ENCODE results near the gene VAMP1. TPM values are rescaled to one million over a fixed set of nuclear protein-coding genes. Genes with fewer than 3 reads are reported as not detected.

The VAMP1 gene, protein sequence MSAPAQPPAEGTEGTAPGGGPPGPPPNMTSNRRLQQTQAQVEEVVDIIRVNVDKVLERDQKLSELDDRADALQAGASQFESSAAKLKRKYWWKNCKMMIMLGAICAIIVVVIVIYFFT
- total RNA-seq (2022; extraction: Qiagen RNA extraction), result 9.8 to 13.4 TPM (median 12.1 TPM) in 5 replicates

DNA sequence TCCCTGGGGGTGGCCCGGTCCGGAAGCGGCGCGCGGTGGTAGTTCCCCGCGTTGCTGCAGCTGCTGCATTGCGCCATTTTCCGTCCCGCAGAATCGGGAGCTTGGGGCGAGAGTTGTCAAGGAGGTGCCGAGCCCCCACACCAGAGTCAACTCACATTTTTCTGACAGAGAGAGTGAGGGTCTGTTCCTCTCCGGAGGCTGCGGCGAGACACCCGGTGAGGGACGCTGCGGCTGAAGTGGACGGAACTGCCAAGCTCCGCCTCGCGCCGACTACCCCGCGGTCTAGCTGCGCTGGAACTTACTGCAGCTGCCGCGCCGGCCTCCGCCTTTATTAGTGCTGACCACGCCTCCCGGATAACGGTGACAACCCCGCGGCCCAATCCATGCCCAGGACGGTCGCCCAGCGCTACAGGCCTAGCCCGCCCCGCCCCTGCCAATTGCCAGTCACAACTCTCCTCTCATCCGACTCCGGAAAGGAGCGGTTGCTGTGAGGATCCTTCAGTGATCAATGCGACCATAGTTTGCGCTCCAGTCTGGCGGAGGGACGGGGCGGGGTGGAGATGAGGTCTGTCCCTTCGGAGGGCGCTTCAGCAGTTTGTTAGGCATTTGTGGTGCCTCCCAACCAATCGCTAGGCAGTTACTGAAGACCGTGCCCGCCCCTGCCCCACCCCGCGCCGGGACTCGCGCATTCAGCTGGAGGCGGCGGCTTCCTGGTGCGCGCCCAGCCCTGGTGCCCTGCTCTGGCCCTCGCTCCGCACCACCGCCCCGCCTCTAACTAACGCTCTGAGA is at the start of gene VAMP1:
Gene VAMP1, minus strand, starts transcription at position 303 of the 789 bp plus-strand sequence. Its CDS starts 146 bp downstream, at position 157.

DNA sequence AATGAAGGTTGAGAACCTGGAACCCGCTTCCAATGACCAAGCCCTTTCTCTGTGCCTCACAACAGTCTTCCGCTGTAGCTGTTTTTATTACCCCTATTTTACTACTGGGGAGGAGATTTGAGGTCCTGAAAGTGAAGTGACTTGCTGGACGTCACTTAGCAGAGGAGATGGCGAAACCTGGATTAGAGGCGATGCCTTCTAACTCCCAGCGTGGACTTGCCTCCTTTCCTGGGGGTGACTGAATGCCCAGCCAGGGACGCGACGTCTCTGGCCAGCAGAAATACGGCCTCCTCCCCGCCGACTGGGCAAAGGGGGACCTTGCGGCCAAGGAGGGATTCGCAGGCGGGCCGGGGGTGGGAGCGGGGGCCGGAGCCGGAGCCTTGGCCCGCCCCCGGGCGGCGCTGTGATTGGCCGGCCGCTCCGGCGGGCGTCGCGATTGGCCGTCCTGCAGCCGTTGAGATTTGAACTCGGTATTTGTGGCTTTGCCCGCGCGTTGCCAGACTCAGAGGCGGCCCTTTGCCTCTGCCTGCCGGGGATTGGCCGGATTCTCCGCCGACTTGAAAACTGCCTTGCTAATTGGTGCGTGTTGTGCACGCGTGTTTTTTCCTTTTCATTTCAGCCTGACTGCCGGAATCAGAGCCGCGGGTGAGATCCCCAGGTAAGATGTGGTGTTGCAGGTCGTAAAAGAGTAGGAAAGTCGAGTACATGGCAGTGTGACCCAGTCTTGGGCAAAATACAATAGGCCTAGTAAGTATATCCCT is 23.2 kb upstream of the VAMP1 start, which contains the start of gene NCAPD2:
Gene NCAPD2, plus strand, starts transcription at position 606 of the 761 bp plus-strand sequence. CDS start 997 bp downstream, outside the sequence.

DNA sequence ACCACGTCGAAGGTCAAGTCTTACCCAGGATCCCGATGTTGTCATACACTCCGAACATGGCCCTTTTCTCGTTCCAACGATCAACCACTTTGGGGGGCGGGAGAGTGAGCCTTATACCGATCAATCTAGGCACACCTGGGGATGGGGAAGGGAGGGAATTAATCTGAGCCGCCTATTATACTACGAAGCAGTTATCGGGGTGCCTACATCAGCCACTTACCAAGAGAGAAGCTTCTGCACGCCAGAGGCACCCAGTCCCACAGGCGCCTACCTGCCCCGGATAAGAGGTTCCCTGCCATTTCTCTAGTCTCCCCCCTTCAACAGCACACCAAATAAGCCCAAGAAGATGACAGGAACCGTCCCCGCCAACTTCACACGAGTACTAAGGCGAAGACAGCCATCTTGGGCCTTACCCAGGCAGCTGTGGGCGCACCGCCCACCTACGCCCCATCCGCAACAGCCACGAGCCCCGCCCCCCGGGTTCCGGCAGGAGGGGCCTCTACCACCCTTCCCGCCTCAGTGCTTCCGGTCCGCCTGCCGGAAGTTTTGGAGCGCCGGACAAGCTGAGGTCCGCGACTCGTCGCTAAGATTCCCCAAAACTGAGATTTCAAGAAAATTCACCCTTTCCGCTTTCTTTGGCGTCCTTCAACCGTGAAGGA is 22.5 kb upstream of the VAMP1 start, which contains the start of gene MRPL51:
Gene MRPL51, minus strand, starts transcription at position 425 of the 659 bp plus-strand sequence. Its CDS starts 126 bp downstream, at position 299.

DNA sequence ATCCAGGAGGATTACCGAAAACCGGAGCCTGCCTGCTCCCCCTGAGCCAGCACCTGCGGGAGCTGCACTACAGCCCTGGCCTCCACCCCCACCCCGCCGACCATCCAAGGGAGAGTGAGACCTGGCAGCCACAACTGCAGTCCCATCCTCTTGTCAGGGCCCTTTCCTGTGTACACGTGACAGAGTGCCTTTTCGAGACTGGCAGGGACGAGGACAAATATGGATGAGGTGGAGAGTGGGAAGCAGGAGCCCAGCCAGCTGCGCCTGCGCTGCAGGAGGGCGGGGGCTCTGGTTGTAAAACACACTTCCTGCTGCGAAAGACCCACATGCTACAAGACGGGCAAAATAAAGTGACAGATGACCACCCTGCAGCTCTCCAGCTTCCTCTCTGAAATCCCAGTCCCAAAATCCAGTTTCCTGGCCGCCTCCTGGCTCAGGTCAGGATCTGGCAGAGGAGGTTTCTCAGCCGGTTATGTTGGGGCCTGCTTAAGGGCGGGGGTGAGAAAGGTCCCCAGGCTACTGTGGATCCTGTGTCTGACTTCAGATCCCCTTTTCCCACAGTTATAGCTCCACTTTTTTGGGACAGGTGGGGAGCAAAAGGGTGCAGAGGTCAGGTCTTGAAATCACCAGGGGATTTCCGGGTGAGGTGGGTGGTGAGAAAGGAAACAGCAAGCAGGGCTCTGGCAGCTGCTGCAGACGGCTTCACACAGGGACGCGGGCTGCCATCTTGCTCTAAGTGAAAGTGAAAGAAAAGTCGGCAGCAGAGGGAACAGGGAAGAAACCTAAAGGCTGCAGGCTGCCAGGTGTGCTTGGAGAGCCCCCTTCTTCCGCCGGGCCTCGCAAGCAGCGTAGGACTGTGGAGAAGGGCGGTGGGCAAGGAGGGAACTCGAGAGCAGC is 18.9 kb downstream of the VAMP1 start, which contains the start of gene TAPBPL:
Gene TAPBPL, plus strand, starts transcription at position 695 of the 897 bp plus-strand sequence. CDS start 207 bp downstream, outside the sequence.

DNA sequence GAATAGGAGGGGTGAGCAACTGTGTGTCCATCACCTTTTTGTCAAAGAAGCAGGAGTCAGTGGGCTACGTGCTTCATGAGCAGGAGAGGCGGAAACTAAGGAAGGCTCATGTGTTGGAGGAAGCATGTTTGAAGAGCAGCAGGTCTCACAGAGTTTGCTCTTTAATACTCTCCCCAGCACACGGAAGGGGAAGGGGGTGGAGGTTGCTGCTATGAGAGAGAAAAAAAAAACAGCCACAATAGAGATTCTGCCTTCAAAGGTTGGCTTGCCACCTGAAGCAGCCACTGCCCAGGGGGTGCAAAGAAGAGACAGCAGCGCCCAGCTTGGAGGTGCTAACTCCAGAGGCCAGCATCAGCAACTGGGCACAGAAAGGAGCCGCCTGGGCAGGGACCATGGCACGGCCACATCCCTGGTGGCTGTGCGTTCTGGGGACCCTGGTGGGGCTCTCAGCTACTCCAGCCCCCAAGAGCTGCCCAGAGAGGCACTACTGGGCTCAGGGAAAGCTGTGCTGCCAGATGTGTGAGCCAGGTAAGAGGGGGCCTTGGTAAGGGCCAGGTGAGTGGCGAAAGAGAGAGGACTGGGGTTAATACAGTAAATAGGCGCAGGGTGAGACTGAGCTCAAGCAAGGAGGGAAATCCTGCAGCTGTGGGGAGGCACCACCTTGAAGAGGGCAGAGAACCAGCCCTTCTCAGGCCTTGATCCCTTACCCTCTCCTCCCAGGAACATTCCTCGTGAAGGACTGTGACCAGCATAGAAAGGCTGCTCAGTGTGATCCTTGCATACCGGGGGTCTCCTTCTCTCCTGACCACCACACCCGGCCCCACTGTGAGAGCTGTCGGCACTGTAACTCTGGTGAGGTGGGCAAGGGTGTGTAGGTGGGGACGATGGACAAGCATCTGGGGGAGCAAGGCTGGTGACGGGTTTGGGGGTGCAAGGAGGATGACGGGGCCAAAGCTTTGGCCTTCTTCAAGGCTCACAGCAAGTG is 25.5 kb downstream of the VAMP1 start, which contains the start of gene CD27:
Gene CD27, plus strand, starts transcription at position 252 of the 985 bp plus-strand sequence. Its CDS starts 141 bp downstream, at position 393.

Other genes with a start within 250 kb of the VAMP1 start
- 0.23 to 0.95 TPM (median 0.29 TPM) in 5 replicates for gene PLEKHG6, start 160.0 kb downstream of the VAMP1 start, total RNA-seq (2022; extraction: Qiagen RNA extraction)
- gene TNFRSF1A, start 128.6 kb downstream of the VAMP1 start, total RNA-seq (2022; extraction: Qiagen RNA extraction), result 409 to 630 TPM (median 493 TPM) in 5 replicates
- gene SCNN1A, start 95.1 kb downstream of the VAMP1 start, total RNA-seq (2022; extraction: Qiagen RNA extraction), result 19.9 to 30.2 TPM (median 26.5 TPM) in 5 replicates
- gene LTBR, start 86.5 kb downstream of the VAMP1 start, total RNA-seq (2022; extraction: Qiagen RNA extraction), result 199 to 249 TPM (median 243 TPM) in 5 replicates
- gene CD27, start 25.7 kb downstream of the VAMP1 start, total RNA-seq (2022; extraction: Qiagen RNA extraction), result not detected in 5 replicates
- gene TAPBPL, start 18.6 kb downstream of the VAMP1 start, total RNA-seq (2022; extraction: Qiagen RNA extraction), result 3.5 to 4.3 TPM (median 3.5 TPM) in 5 replicates
- gene MRPL51, start 22.6 kb upstream of the VAMP1 start, total RNA-seq (2022; extraction: Qiagen RNA extraction), result 282 to 327 TPM (median 309 TPM) in 5 replicates
- gene NCAPD2, start 23.4 kb upstream of the VAMP1 start, total RNA-seq (2022; extraction: Qiagen RNA extraction), result 56.5 to 62.5 TPM (median 60.7 TPM) in 5 replicates
- gene GAPDH, start 63.8 kb upstream of the VAMP1 start, total RNA-seq (2022; extraction: Qiagen RNA extraction), result 7,029 to 9,300 TPM (median 8,522 TPM) in 5 replicates
- 1.6 to 2.5 TPM (median 2.2 TPM) in 5 replicates for gene IFFO1, start 85.4 kb upstream of the VAMP1 start, total RNA-seq (2022; extraction: Qiagen RNA extraction)
- gene NOP2, start 97.6 kb upstream of the VAMP1 start, total RNA-seq (2022; extraction: Qiagen RNA extraction), result 91.7 to 109 TPM (median 98.4 TPM) in 5 replicates
- 59.8 to 76.6 TPM (median 62.8 TPM) in 5 replicates for gene CHD4, start 136.7 kb upstream of the VAMP1 start, total RNA-seq (2022; extraction: Qiagen RNA extraction)
- 0.38 to 0.97 TPM (median 0.66 TPM) in 5 replicates for gene LPAR5, start 165.3 kb upstream of the VAMP1 start, total RNA-seq (2022; extraction: Qiagen RNA extraction)
- gene ACRBP, start 176.8 kb upstream of the VAMP1 start, total RNA-seq (2022; extraction: Qiagen RNA extraction), result 0.08 to 0.40 TPM (median 0.15 TPM) in 3 of 5 replicates, not detected in the others
- 13.8 to 19.8 TPM (median 15.7 TPM) in 5 replicates for gene ING4, start 192.4 kb upstream of the VAMP1 start, total RNA-seq (2022; extraction: Qiagen RNA extraction)
- gene ZNF384, start 218.7 kb upstream of the VAMP1 start, total RNA-seq (2022; extraction: Qiagen RNA extraction), result 50.6 to 58.9 TPM (median 55.4 TPM) in 5 replicates
- gene PIANP, start 230.1 kb upstream of the VAMP1 start, total RNA-seq (2022; extraction: Qiagen RNA extraction), result 0.64 to 1.0 TPM (median 0.73 TPM) in 5 replicates